ENCODE data around the gene SLC27A1.

SLC27A1 gene

DNA sequence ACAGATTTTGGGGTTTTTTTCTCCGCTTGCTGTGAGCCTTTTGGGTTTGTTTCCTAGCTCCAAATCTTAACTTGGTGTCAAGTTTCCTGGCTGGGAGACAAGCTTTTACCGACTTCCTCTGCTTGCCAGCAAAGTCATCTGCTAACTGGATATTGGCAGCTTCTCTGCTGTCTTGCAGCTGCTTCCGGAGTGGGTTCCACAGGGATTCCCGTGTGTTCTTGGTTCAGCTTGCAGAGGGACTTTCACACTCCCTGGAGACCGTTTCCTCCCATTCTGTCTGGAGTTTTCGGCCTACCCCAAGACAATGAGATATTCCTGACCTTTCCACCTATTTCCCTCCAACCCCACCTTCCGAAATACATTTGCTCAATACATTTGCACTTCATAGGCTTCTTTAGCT, 82.9 kb downstream of the SLC27A1 start:
- DNase-seq (ENCODE audit: low spot score): no peak
- TF ChIP-seq, protein P1, sequence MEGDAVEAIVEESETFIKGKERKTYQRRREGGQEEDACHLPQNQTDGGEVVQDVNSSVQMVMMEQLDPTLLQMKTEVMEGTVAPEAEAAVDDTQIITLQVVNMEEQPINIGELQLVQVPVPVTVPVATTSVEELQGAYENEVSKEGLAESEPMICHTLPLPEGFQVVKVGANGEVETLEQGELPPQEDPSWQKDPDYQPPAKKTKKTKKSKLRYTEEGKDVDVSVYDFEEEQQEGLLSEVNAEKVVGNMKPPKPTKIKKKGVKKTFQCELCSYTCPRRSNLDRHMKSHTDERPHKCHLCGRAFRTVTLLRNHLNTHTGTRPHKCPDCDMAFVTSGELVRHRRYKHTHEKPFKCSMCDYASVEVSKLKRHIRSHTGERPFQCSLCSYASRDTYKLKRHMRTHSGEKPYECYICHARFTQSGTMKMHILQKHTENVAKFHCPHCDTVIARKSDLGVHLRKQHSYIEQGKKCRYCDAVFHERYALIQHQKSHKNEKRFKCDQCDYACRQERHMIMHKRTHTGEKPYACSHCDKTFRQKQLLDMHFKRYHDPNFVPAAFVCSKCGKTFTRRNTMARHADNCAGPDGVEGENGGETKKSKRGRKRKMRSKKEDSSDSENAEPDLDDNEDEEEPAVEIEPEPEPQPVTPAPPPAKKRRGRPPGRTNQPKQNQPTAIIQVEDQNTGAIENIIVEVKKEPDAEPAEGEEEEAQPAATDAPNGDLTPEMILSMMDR (IDR thresholded peaks at IDR 0.05; ENCODE audit: extremely low read depth, missing control alignments): no peak

DNA sequence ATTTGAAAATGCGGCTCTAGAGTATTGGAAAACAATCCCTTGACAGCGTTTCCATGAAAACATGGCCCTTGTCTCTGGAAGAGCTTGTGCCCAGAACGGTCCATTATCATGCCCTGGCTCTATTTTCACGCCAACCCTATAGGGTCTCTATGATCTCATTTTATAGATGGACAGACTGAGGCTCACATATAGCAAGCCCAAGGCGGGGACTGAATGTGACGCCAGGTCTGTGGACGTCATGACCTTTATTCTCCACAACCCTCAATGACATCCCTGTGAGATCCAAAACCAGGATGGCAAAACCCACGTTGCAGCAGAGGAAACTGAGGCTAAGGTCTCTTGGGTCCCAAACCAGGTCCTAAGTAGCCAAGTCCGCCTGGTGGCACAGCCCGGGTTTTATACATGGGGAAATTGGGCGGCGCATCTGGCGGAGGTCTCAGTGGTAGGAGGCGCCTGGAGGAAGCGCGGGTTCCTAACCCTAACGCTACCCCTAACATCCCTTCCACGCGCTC, 84.7 kb downstream of the SLC27A1 start:
- DNase-seq (ENCODE audit: low spot score): no peak
- TF ChIP-seq, protein P1 (IDR thresholded peaks at IDR 0.05; ENCODE audit: extremely low read depth, missing control alignments): no peak

DNA sequence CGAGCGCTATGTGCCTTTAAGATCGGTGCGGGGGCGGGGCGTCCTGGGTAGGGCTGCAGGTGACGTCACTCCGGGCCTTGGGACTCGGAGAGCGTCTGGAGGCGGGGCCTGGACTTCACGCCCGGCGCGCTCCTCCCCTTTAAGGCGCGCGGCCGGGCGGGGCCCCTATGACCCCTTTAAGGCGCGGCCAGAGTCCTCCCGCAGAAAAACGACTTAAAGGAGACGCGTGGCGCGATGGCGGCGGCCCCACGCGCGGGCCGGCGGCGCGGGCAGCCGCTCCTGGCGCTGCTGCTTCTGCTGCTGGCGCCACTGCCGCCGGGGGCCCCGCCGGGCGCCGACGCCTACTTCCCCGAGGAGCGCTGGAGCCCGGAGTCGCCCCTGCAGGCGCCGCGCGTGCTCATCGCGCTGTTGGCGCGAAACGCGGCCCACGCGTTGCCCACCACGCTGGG, 85.2 kb downstream of the SLC27A1 start, which contains the start of gene COLGALT1:
Gene COLGALT1 (plus strand): TSS at position 170 of the 449 bp plus-strand sequence. CDS start 65 bp downstream, at position 235.
- TF ChIP-seq, protein P1 (IDR thresholded peaks at IDR 0.05; ENCODE audit: extremely low read depth, missing control alignments): no peak
- DNase-seq (ENCODE audit: low spot score): peak; percentile 99
